ENCODE data around the gene EPB41L5. TPM values are rescaled to one million over a fixed set of nuclear protein-coding genes. Genes with fewer than 3 reads are reported as not detected.

The EPB41L5 gene
- total and polyA plus RNA-seq, 8 donors = 5.3 to 64.5 (median 28.5) TPM

DNA sequence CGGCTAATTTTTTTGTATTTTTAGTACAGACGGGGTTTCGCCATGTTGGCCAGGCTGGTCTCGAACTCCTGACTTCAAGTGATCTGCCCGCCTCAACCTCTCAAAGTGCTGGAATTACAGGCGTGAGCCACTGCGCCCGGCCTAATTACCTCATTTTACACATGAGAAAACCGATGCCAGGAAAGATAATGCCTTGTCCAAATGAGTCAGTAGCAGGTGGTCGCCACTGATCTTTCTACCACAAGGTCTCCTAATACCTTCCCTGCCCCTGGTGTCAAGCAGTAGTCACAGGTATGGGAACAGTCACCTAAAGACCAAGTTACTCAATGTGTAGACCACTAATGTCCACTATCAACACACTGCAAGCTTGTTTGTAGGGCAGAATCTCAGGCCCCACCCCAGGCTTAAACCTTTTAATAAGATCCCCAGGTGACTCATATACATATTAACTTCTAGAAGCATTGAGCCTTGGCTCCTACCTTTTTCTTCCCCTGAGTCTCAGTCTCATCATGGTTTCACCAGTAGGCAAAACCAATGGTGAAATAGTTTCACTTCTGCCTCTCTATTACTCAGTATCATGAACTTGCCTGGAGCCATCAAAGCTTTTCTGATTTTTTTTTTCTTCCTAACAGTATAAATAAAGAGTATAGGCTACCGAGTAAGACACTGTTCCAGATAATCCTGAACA lies 6.9 kb upstream of the EPB41L5 start:
- no peak overlapping the region for H3K27ac ChIP-seq
- intact Hi-C loops (cut with DNase I; ENCODE audit: low total_unique reads) = no loop called here
- H3K4me3 ChIP-seq = no peak overlapping the region
- H3K4me1 ChIP-seq = no peaks in the 10 kb centered on the region
- no peaks in the 10 kb centered on the region for H3K27me3 ChIP-seq
- no peaks in the 10 kb centered on the region for H3K36me3 ChIP-seq
- no peaks in the 10 kb centered on the region for H3K9me3 ChIP-seq
- TF ChIP-seq EP300 (IDR thresholded peaks at IDR 0.05) (no peak), POLR2A (IDR thresholded peaks at IDR 0.05) (no peak), CTCF (IDR thresholded peaks at IDR 0.05) (no peak), POLR2AphosphoS5 (IDR thresholded peaks at IDR 0.05) (no peak)
- DNase-seq = no peak
- 87 to 94% (median 90%) methylated on average over 11 of the region's 11 CpGs for WGBS, 5 donors

GRCh38 chr2:120007851-120008250 lies 5.0 kb upstream of the EPB41L5 start:
- H3K9me3 ChIP-seq = no peaks in the 10 kb centered on the region
- TF ChIP-seq POLR2A (IDR thresholded peaks at IDR 0.05) (no peak), POLR2AphosphoS5 (IDR thresholded peaks at IDR 0.05) (no peak), CTCF (IDR thresholded peaks at IDR 0.05) (no peak), EP300 (IDR thresholded peaks at IDR 0.05) (no peak)
- no peak for DNase-seq
- peaks cover 0 to 12% (median 9%) of the 10 kb centered on the region in 4 donors for H3K4me1 ChIP-seq
- WGBS, 5 donors = 94 to 97% (median 94%) methylated on average over 4 of the region's 4 CpGs
- intact Hi-C loops (cut with DNase I; ENCODE audit: low total_unique reads) = no loop called here
- no peak overlapping the region for H3K27ac ChIP-seq
- no peak overlapping the region for H3K4me3 ChIP-seq
- H3K36me3 ChIP-seq = no peaks in the 10 kb centered on the region
- H3K27me3 ChIP-seq = no peaks in the 10 kb centered on the region

GRCh38 chr2:120012363-120012762 lies 514 bp upstream of the EPB41L5 start:
- TF ChIP-seq POLR2A (IDR thresholded peaks at IDR 0.05) (no peak), EP300 (IDR thresholded peaks at IDR 0.05) (no peak), CTCF (IDR thresholded peaks at IDR 0.05) (no peak), POLR2AphosphoS5 (IDR thresholded peaks at IDR 0.05) (no peak)
- H3K4me3 ChIP-seq = peak overlapping the region; percentile 77 to 99 (median 84)
- peaks cover 0 to 38% (median 29%) of the 10 kb centered on the region in 4 donors for H3K4me1 ChIP-seq
- no peak for DNase-seq
- no peaks in the 10 kb centered on the region for H3K36me3 ChIP-seq
- 13 to 21% (median 14%) methylated on average over 8 of the region's 8 CpGs for WGBS, 5 donors
- no peaks in the 10 kb centered on the region for H3K27me3 ChIP-seq
- intact Hi-C loops (cut with DNase I; ENCODE audit: low total_unique reads) = no loop called here
- peak overlapping the region; percentile 91 to 97 (median 94) for H3K27ac ChIP-seq
- no peaks in the 10 kb centered on the region for H3K9me3 ChIP-seq

GRCh38 chr2:120013597-120014223 lies 833 bp downstream of the EPB41L5 start:
- DNase-seq = no peak
- Histone ChIP-seq H3K36me3 (no peaks in the 10 kb centered on the region), H3K27ac (peak overlapping the region; percentile 91 to 97 (median 94)), H3K4me3 (peak overlapping the region; percentile 77 to 99 (median 84)), H3K9me3 (no peaks in the 10 kb centered on the region), H3K4me1 (peaks cover 0 to 41% (median 29%) of the 10 kb centered on the region in 4 donors), H3K27me3 (no peaks in the 10 kb centered on the region)
- intact Hi-C loops (cut with DNase I; ENCODE audit: low total_unique reads) = no loop called here
- TF ChIP-seq CTCF (IDR thresholded peaks at IDR 0.05) (no peak), POLR2AphosphoS5 (IDR thresholded peaks at IDR 0.05) (no peak), EP300 (IDR thresholded peaks at IDR 0.05) (no peak), POLR2A (IDR thresholded peaks at IDR 0.05) (no peak)
- WGBS, 5 donors = 18 to 21% (median 18%) methylated on average over 17 of the region's 17 CpGs

All from stomach (tissue), 9 donors.